Cardiac fibroblast (primary cell): ENCODE results near the gene CNOT2.

Experiments
- DNase-seq, 2 donors: peaks; one replicate each; pipeline versions ENCODE4 v3.0.0 to v3.0.0-alpha.2; 2010; ENCODE audit warnings: low read depth in 2 of 2
- H3K4me3 ChIP-seq, 2 donors: replicated peaks in 1 of 2; 1 replicate in 1 of 2; 2 replicates in 1 of 2; pipeline ENCODE4 v1.5.1; 2011; ENCODE audit warnings: low read depth in 2 of 2, low read length in 2 of 2, mild to moderate bottlenecking in 2 of 2, moderate library complexity in 1 of 2
- CTCF ChIP-seq: IDR thresholded peaks from one replicate; pipeline ENCODE4 v1.5.1; 2011; ENCODE audit warnings: low read depth, mild to moderate bottlenecking, low read length, inconsistent platforms

CNOT2 gene

GRCh38 chr12:70249903-70250302, 6.7 kb downstream of the CNOT2 start:
- no peak for TF ChIP-seq CTCF

GRCh38 chr12:70251226-70251625, 8.0 kb downstream of the CNOT2 start:
- no peak for TF ChIP-seq CTCF
- no peak overlapping the region for H3K4me3 ChIP-seq

More at GRCh38 chr12:70249903-70250302, 6.7 kb downstream of the CNOT2 start:
- no peak overlapping the region for H3K4me3 ChIP-seq
- DNase-seq = no peak

DNA sequence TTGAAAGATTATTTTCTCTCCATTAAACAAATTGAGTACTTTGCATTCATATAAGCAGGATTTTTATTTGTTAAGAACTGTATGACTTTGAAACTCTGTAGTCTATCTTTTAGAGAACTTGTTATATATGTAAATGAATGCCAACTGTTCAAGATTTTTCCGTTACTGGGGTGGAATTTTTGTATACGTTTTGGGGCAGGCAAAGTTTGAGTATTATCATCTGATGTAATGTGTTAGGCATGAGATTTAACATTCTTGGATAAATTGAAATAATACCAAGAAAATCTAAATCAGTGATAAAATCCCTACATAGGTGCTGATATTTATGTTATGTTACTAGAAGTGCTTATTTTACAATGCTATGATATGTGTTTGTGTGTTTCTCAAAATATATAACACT, 8.4 kb downstream of the CNOT2 start:
- DNase-seq = no peak
- no peak overlapping the region for H3K4me3 ChIP-seq
- TF ChIP-seq CTCF = no peak

More at GRCh38 chr12:70251226-70251625, 8.0 kb downstream of the CNOT2 start:
- DNase-seq = no peak

DNA sequence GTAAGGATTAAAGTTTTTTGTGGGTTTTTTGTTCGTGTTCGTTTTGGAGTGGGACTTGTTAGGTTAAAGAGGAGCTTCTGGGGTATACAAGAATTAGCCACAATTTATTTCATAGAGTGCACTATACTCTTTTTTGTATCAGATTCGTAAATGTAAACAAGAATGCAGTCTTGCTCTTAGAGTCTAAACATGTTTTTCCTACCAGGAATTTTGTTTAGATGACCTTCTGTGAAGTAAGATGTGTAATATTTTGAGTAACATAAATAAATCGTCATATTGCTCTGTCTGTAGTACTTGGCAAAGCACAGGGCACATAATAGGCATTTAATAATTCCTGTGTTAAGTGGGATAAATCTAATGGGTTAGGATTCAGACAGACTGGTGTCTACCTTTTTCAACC, 9.6 kb downstream of the CNOT2 start:
- TF ChIP-seq CTCF = no peak
- H3K4me3 ChIP-seq = no peak overlapping the region
- DNase-seq = no peak

DNA sequence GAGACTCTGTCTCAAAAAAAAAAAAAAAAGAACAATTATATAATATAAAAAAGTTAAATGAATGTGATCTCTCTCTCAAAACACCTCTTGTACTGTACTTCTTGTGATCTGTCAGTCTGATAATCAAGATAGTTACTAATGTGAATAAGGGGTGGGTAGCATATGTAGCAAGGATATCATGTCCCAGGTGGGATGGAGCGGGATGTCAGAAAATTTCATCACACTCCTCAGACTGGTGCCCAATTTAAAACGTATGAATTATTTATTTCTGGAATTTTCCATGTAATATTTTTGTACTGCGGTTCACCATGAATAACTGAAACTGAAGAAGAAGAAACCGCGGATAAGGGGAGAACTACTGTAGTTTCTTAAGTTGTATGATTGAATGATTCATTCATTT, 11.0 kb downstream of the CNOT2 start:
- no peak overlapping the region for H3K4me3 ChIP-seq
- no peak for DNase-seq
- no peak for TF ChIP-seq CTCF

- no peak for TF ChIP-seq CTCF
- DNase-seq = no peak
- H3K4me3 ChIP-seq = no peak overlapping the region
Observed at GRCh38 chr12:70254846-70255245, 11.6 kb downstream of the CNOT2 start.

DNA sequence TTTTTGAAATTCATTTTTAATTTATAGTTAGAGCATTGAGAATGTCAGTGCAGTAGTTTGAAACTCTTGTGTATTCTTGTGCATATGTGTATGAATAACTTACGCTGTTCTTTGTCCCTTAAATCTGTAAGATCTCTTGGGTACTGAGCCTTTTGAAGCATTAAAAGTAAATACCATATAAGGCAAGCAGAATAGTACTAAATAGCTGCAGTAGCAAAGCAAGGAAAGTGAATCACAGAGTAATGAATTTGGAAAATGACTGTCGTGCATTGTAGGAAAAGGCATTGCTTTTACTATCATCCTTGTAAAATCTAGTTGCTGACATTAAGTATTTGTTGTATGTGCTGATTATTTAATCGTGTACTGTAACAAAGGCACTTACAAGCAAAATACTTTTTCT, 12.1 kb downstream of the CNOT2 start:
- no peak for TF ChIP-seq CTCF
- peak; percentile 32 to 77 for DNase-seq
- H3K4me3 ChIP-seq = no peak overlapping the region
